Measurements from ENCODE around the gene ITPKB.
A peak's percentile ranks its signal among the peaks of the same experiment; 100 is the strongest.
"Not testable (repeated sequence)": the region's sequence is repeated elsewhere in the genome, so short reads cannot be mapped to it uniquely, and the experiment has no call there.

The ITPKB gene

DNA sequence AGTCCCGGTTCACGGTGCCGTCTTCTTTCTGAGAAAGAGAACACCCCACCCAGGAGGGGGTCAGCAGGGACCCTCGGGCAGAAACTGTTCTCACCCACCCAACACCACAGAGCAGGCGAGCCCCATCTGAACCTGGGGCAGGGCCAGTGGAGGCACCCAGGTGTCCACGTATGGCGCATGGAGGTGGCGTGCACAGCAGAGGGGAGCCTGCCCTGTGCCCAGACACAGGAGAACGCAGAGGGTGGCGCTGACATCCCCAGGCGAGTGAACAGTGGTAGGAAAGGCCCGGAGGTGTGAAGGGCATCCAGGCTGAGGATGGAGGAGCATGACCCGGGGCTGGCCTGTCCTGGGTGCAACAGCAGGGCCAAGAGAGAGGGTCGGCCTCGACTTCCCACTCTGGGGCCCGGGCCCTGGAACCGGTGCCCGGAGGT lies 99.4 kb downstream of the ITPKB start:
- TF ChIP-seq CTCF (IDR thresholded peaks at IDR 0.05; ENCODE audit: low read length, missing control alignments) = no peak
- H3K4me3 ChIP-seq (replicated peaks; ENCODE audit: low read depth, low read length) = no peak overlapping the region
- DNase-seq (ENCODE audit: low read depth) = no peak

DNA sequence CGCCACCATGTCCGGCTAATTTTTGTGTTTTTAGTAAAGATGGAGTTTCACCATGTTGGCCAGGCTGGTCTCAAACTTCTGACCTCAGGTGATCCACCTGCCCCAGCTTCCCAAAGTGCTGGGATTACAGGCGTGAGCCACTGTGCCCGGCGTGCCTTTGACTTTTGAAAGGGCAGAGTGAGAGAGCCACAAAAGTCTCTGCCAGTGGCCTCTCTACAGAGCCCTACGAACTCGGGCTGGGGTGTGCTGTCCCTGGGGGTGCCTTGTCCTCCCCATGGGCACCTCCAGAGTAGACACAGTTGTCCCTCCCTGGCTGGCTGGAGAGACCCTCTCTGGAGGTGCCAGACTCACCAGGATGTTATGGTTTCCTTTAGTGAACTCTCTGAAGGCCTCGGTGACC lies 99.9 kb downstream of the ITPKB start:
- DNase-seq (ENCODE audit: low read depth); H3K4me3 ChIP-seq (replicated peaks; ENCODE audit: low read depth, low read length): not testable (repeated sequence)

DNA sequence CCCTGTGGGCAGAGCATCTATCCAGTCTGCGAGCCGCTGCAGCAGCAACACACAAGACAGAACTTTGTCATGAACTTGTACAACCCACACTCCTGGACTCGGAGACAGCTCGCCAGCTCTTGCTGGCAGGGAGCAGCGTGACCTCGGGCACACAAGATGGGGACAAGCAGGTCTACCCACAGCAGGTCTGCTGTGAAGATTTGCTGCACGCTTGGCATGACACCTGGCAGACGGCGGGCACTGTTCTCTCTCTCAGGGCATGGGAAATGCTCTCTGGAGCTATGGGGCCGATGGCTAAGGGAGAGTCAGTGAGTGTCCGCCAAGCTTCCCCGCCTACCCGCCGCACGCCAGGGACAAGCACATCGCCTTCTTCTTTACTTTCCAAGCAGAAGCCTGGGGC lies 100.5 kb downstream of the ITPKB start:
- no peak overlapping the region for H3K4me3 ChIP-seq (replicated peaks; ENCODE audit: low read depth, low read length)
- no peak for TF ChIP-seq CTCF (IDR thresholded peaks at IDR 0.05; ENCODE audit: low read length, missing control alignments)
- DNase-seq (ENCODE audit: low read depth) = no peak

DNA sequence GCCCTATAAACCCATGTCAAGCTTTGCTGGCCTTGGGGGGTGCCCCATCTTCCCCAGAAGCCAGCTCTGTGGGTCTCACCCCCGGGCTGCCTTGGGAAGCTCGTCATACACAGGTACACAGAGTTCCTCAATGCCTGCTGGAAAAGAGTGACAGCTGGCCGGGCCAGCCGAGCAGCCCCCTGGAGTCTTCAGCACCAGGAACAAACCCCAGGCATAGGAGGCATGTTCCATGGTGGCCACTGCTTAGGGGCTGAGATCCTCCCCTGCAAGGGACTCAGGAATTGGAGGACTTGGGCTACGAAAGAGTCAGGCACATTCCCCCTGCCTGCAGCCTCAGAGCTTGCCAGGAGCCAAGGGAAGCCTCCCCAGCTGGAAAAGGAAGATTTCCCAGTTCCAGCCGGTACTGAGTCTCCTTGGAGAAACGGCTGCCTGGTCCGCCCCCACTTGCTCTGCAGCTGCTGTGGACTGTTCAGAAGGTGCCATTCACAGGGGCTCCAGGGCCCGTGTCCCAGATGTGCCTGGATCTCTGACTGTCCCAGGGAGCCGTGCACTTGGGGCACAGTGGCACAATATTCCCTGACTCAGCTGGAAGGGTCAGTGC lies 101.0 kb downstream of the ITPKB start:
- TF ChIP-seq CTCF (IDR thresholded peaks at IDR 0.05; ENCODE audit: low read length, missing control alignments) = no peak
- no peak for DNase-seq (ENCODE audit: low read depth)
- H3K4me3 ChIP-seq (replicated peaks; ENCODE audit: low read depth, low read length) = no peak overlapping the region

DNA sequence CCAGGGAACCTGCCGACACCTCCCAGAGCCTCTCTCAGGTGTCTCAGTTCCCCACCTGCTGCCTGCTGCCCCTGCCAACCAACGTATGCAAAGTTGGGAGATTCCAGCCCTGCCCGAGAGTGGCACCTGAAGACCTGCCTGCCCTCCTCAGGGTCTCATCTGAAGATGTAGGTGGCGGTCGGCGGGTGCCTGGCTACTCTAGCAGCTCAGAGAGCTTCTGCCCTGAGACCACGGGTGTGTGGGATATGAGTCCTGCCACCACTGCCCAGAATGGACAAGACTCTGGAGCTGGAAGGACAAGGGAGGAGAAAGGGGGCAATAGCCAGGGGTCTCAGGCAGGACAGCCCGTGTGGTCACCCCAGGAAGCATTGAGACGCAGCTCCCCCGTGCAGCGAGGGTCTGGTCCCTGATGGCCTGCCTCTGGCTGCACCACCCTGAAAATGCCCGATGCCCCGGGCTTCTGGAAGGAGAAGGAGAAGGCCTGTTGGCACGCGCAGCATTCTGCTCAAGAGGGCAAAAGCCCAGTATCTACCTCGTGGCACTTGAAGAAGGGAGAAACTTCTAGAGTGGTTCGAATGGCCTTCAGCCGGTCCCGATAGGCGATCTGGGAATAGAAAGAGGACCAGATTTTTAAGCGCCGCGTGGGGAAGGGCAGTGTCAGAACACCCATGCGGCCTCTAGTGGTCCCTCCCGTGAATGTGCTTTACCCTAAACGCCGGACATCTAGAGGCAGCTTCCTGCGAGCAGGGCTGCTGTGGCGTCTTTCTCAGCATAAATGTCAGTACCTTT lies 101.7 kb downstream of the ITPKB start:
- H3K4me3 ChIP-seq (replicated peaks; ENCODE audit: low read depth, low read length) = no peak overlapping the region
- peak; percentile 64 for TF ChIP-seq CTCF (IDR thresholded peaks at IDR 0.05; ENCODE audit: low read length, missing control alignments)
- peak; percentile 50 for DNase-seq (ENCODE audit: low read depth)

DNA sequence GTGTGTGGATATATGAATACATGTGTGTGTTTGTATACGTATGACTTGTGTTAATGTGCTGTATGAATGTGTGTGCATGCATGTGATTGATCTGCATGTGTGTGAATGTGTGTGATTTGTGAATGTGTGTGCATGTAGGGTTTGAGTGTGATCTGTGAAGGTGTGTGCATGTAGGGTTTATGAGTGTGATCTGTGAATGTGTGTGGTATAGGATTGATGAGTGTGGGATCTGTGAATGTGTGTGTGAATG lies 102.3 kb downstream of the ITPKB start:
- DNase-seq (ENCODE audit: low read depth) = no peak
- no peak for TF ChIP-seq CTCF (IDR thresholded peaks at IDR 0.05; ENCODE audit: low read length, missing control alignments)
- no peak overlapping the region for H3K4me3 ChIP-seq (replicated peaks; ENCODE audit: low read depth, low read length)

GRCh38 chr1:226635456-226635941 lies 103.6 kb downstream of the ITPKB start:
- no peak overlapping the region for H3K4me3 ChIP-seq (replicated peaks; ENCODE audit: low read depth, low read length)
- no peak for TF ChIP-seq CTCF (IDR thresholded peaks at IDR 0.05; ENCODE audit: low read length, missing control alignments)
- no peak for DNase-seq (ENCODE audit: low read depth)
